ENCODE results near the gene ZNF688.

The ZNF688 gene

GRCh38 chr16:30585022-30585399, 13.5 kb upstream of the ZNF688 start:
- peak; percentile 41 for DNase-seq

GRCh38 chr16:30582611-30583340, 11.3 kb upstream of the ZNF688 start:
- DNase-seq: no peak

- peak; percentile 45 for DNase-seq
Observed at GRCh38 chr16:30581457-30581856, 9.9 kb upstream of the ZNF688 start.

GRCh38 chr16:30574678-30575077, 3.2 kb upstream of the ZNF688 start:
- no peak for DNase-seq

GRCh38 chr16:30570636-30571444, 674 bp downstream of the ZNF688 start:
- peak; percentile 26 for DNase-seq

- no peak for DNase-seq
Observed at GRCh38 chr16:30569746-30570635, 1.5 kb downstream of the ZNF688 start.

- no peak for DNase-seq
Observed at GRCh38 chr16:30569281-30569680, 2.2 kb downstream of the ZNF688 start.

GRCh38 chr16:30567991-30568638, 3.4 kb downstream of the ZNF688 start:
- DNase-seq: no peak

GRCh38 chr16:30567160-30567990, 4.1 kb downstream of the ZNF688 start:
- no peak for DNase-seq

- DNase-seq: peak; percentile 37
Observed at GRCh38 chr16:30566531-30566930, 5.0 kb downstream of the ZNF688 start.

GRCh38 chr16:30565984-30566383, 5.5 kb downstream of the ZNF688 start:
- no peak for DNase-seq

GRCh38 chr16:30565526-30565925, 6.0 kb downstream of the ZNF688 start:
- no peak for DNase-seq

GRCh38 chr16:30562021-30562420, 9.5 kb downstream of the ZNF688 start:
- peak; percentile 35 for DNase-seq

GRCh38 chr16:30561089-30561816, 10.3 kb downstream of the ZNF688 start:
- DNase-seq: peak; percentile 29

GRCh38 chr16:30559690-30560089, 11.8 kb downstream of the ZNF688 start:
- no peak for DNase-seq

GRCh38 chr16:30558789-30559377, 12.6 kb downstream of the ZNF688 start:
- DNase-seq: no peak

- DNase-seq: peak; percentile 99
Observed at GRCh38 chr16:30557957-30558788, 13.3 kb downstream of the ZNF688 start, which contains the start of gene ZNF764. Gene ZNF764, minus strand, starts transcription at chr16:30558374. Its CDS starts 192 bp downstream, at chr16:30558182.

GRCh38 chr16:30557707-30557956, 13.9 kb downstream of the ZNF688 start:
- DNase-seq: peak; percentile 27

GRCh38 chr16:30556125-30556473, 15.4 kb downstream of the ZNF688 start:
- no peak for DNase-seq

All from hematopoietic multipotent progenitor cell treated with erythropoietin and hydrocortisone succinate and interleukin-3 and kit ligand, for 8 days (in vitro differentiated cells).